GM12891 (cell line): ENCODE measurements around the gene CCR7.

Experiments used
- PAX5 ChIP-seq: IDR thresholded peaks from 2 replicates; pipeline ENCODE4 v1.6.1; 2011; ENCODE audit warnings: low read length, moderate library complexity, mild to moderate bottlenecking; ENCODE audit not compliant: insufficient read depth, severe bottlenecking
- POLR2A ChIP-seq: IDR thresholded peaks from 2 replicates; pipeline ENCODE4 v1.6.1; 2011; ENCODE audit warnings: low read depth, low read length, control low read depth
- POLR2AphosphoS5 ChIP-seq: IDR thresholded peaks from 2 replicates; pipeline ENCODE4 v1.6.1; 2011; ENCODE audit warnings: low read depth, low read length, control low read depth
- TAF1 ChIP-seq: IDR thresholded peaks from 2 replicates; pipeline ENCODE4 v1.6.1; 2011; ENCODE audit warnings: low read depth, low read length, control low read depth

- no peak for TF ChIP-seq POLR2A
- no peak for TF ChIP-seq POLR2AphosphoS5
- no peak for TF ChIP-seq TAF1
- TF ChIP-seq PAX5: no peak
Observed at GRCh38 chr17:40538019-40538935, 27.0 kb downstream of the CCR7 start.
